Ovary (tissue), 9 donors: ENCODE data around the gene ETNK1. TPM values are rescaled to one million over a fixed set of nuclear protein-coding genes. Genes with fewer than 3 reads are reported as not detected.
"Not testable (repeated sequence)": the region's sequence is repeated elsewhere in the genome, so short reads cannot be mapped to it uniquely, and the experiment has no call there.

Source experiments
- DNase-seq, 5 donors: peaks; one replicate each; pipeline ENCODE4 v3.0.0-alpha.2; 2019 to 2020
- H3K27ac ChIP-seq, 2 donors: fragments of 200-600 bp; one replicate each; pipeline versions ENCODE4 v1.5.1 to v1.8.0; 2019 to 2022
- H3K27me3 ChIP-seq: fragments of 200-600 bp; one replicate; pipeline ENCODE4 v1.8.0; 2022
- H3K36me3 ChIP-seq: fragments of 200-600 bp; sonication (generic); one replicate; pipeline ENCODE4 v1.5.1; 2019
- H3K4me1 ChIP-seq: one replicate; pipeline ENCODE4 v1.8.1; 2013; ENCODE audit warnings: mild to moderate bottlenecking, moderate library complexity; ENCODE audit not compliant: insufficient read depth
- H3K4me3 ChIP-seq: fragments of 200-600 bp; sonication (generic); one replicate; pipeline ENCODE4 v1.5.1; 2017
- H3K9me3 ChIP-seq, 2 donors: fragments of 200-600 bp in 1 of 2; sonication (generic) in 1 of 2; one replicate each; pipeline versions ENCODE4 v1.5.1 to v1.8.1; 2013 to 2019; ENCODE audit warnings: mild to moderate bottlenecking in 1 of 2, moderate library complexity in 1 of 2
- EP300 ChIP-seq: sonication (generic); formaldehyde crosslinking; IDR thresholded peaks from one replicate; pipeline ENCODE4 v1.6.1; 2017; ENCODE audit warnings: antibody characterized with exemption
- POLR2A ChIP-seq: fragments of 450-650 bp; IDR thresholded peaks from one replicate; pipeline ENCODE4 v1.6.1; 2017; ENCODE audit warnings: antibody characterized with exemption, mild to moderate bottlenecking, moderate library complexity
- WGBS, 3 donors: extraction: QIAGEN DNeasy Blood & Tissue Kit in 1 of 3; methylation state at CpG; one replicate each; pipeline versions ENCODE4 v1.1.5 to v1.1.7; 2013 to 2017; 5-methylcytosine and 5-hydroxymethylcytosine counted together
- intact Hi-C, 4 donors: fragments of 100-400 bp; cut with DNase I; formaldehyde crosslinking; loops; one replicate each; pipeline versions ENCODE4 v1.11.0 to v1.15.1; 2022 to 2023
- polyA plus RNA-seq, 2 donors: library from polyadenylated mRNA; stranded (reverse); fragments of 200-250 nt in 1 of 2; fragments of 350-450 nt in 1 of 2; fragmentation: Illumina TruSeq in 1 of 2; extraction: RNeasy Lipid Tissue Mini Kit (QIAGEN cat#74804) in 1 of 2; gene quantifications; one replicate each; pipeline ENCODE4 v1.2.3, GENCODE V29; 2013 to 2014
- total RNA-seq, 7 donors: library from RNA; depleted of rRNA in 2 of 7; stranded (reverse); fragments of >200 nt in 2 of 7; fragmentation: NEBNext Ultra II Directional in 3 of 7; extraction: Animal tissue kit (Norgen Biotek cat#: 25700) in 3 of 7; gene quantifications; one replicate each; pipeline versions ENCODE4 v1.1.0 to v1.2.4, GENCODE V29; 2016 to 2023
- TF ChIP-seq, protein P1 (sequence below), 3 donors: fragments of 450-650 bp in 2 of 3; fragments of 200-600 bp in 1 of 3; IDR thresholded peaks; one replicate each; pipeline versions ENCODE4 v1.5.1 to v1.8.0; 2016 to 2022; ENCODE audit warnings: antibody characterized with exemption in 3 of 3, mild to moderate bottlenecking in 1 of 3
- donor health status: DM: no; HTN: no; CAD: no; lungs with moderate emphysema.
- donor health status: DM: no; HTN: no; CAD: no.
- donor health status: Bipolar disorder and iron deficiency.
- donor health status: DM: yes; HTN: yes; CAD: no.
- donor health status: DM: no; HTN: no; CAD: no.
- donor health status: DM: yes; HTN: yes; CAD: no.

Gene ETNK1
- total and polyA plus RNA-seq, 9 donors = 11.9 to 50.6 (median 41.4) TPM

DNA sequence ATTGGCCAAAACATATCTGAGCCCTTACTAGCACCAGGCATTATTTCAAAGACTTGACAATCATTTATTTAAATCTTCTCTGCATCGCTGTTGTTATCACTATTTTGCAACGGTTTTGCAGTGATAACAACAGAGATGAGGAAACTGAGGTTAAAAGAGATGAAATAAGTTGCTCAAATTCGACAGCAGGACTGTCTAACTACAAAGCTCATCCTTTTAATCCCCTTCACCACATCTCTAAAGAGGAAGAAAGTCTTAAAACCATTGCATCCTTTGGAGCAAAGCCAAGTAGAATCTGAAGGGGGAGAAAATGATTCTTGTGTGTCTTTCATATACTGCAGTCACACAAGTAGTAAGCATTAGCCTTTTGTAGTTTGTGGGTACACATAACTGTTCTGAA, 14.8 kb upstream of the ETNK1 start:
- H3K9me3 ChIP-seq = peaks cover 0 to 3% of the 10 kb centered on the region in 2 donors
- H3K4me3 ChIP-seq = no peak overlapping the region
- no peaks in the 10 kb centered on the region for H3K4me1 ChIP-seq
- intact Hi-C loops = no loop called here
- H3K27me3 ChIP-seq = no peaks in the 10 kb centered on the region
- TF ChIP-seq POLR2A (no peak), EP300 (no peak)
- TF ChIP-seq, protein P1, sequence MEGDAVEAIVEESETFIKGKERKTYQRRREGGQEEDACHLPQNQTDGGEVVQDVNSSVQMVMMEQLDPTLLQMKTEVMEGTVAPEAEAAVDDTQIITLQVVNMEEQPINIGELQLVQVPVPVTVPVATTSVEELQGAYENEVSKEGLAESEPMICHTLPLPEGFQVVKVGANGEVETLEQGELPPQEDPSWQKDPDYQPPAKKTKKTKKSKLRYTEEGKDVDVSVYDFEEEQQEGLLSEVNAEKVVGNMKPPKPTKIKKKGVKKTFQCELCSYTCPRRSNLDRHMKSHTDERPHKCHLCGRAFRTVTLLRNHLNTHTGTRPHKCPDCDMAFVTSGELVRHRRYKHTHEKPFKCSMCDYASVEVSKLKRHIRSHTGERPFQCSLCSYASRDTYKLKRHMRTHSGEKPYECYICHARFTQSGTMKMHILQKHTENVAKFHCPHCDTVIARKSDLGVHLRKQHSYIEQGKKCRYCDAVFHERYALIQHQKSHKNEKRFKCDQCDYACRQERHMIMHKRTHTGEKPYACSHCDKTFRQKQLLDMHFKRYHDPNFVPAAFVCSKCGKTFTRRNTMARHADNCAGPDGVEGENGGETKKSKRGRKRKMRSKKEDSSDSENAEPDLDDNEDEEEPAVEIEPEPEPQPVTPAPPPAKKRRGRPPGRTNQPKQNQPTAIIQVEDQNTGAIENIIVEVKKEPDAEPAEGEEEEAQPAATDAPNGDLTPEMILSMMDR (IDR thresholded peaks at IDR 0.05) = no peak
- 44 to 64% (median 51%) methylated on average over 3 of the region's 3 CpGs for WGBS, 3 donors
- no peaks in the 10 kb centered on the region for H3K36me3 ChIP-seq
- no peak overlapping the region for H3K27ac ChIP-seq
- DNase-seq = no peak

DNA sequence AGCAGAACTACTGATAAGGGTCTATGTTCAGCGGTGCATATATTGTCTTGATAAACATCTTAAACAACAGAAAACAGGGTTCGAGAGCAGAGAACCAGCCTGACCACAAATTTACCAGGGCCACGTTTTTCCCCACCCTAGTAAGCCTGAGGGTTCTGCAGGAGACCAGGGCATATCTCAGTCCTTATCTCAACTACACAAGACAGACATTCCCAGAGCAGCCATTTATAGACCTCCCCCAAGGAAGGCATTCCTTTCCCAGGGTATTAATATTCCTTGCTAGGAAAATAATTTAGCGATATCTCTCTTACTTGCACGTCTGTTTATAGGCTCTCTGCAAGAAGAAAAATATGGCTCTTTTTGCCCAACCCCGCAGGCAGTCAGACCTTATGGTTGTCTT, 12.1 kb upstream of the ETNK1 start:
- H3K9me3 ChIP-seq, intact Hi-C loops, H3K36me3 ChIP-seq, H3K27ac ChIP-seq, H3K27me3 ChIP-seq, DNase-seq, H3K4me3 ChIP-seq, H3K4me1 ChIP-seq: not testable (repeated sequence)
- WGBS, 3 donors = 78 to 88% (median 85%) methylated on average over 6 of the region's 6 CpGs

DNA sequence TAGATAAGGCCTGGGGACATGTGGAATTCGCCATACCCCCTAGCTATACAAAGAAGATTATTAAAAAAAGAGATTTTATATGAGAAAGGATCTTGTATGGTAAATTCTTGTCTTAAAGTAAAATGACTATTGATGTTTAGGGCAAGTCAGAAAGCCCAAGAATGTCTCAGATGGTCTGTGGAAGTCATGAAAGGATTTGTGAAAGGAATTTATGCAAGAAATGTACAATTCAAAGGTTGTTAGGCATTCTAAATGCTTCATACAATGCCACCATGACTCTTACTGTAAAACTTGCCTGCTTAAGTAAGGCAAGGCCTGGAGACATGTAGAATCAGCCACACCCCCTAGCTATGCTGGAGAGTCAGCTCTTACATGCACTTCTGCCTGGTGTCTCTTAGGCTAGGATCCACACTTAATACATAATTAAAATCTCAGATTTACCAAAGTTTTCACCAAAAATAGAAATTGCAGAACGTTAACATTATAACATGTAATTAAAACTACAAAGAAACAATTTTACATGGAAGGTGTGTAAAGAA, 8.9 kb upstream of the ETNK1 start:
- no peak for DNase-seq
- Histone ChIP-seq H3K4me1 (no peaks in the 10 kb centered on the region), H3K4me3 (no peak overlapping the region), H3K36me3 (no peaks in the 10 kb centered on the region), H3K27me3 (no peaks in the 10 kb centered on the region), H3K9me3 (peaks cover 0 to 3% of the 10 kb centered on the region in 2 donors), H3K27ac (no peak overlapping the region)
- 78 to 86% (median 84%) methylated on average over 2 of the region's 2 CpGs for WGBS, 3 donors
- TF ChIP-seq, protein P1 (IDR thresholded peaks at IDR 0.05) = no peak
- TF ChIP-seq EP300 (no peak), POLR2A (no peak)
- intact Hi-C loops = no loop called here

DNA sequence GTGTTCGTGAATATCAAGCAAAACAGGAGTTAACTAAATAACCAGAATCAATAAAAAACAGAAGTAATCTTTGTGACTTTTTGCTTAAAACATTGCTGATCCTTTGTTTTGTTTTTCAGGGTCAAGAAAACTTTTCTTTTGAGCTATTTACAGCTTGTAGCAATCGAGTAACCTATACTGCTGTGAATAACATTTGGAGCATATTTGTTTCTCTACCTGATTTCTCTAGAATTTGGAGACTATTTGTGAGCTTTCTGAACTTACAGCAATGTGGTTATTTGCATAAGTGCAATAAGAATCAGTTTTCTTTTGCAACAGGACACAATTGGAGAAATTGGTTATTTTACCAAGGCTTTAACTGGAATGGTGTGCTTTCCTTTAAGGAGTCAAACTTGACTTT, 7.3 kb upstream of the ETNK1 start:
- TF ChIP-seq, protein P1 (IDR thresholded peaks at IDR 0.05) = no peak
- no peak for TF ChIP-seq POLR2A
- no peak for TF ChIP-seq EP300
- Histone ChIP-seq H3K27ac (no peak overlapping the region), H3K4me1 (no peaks in the 10 kb centered on the region), H3K27me3 (no peaks in the 10 kb centered on the region), H3K4me3 (no peak overlapping the region), H3K36me3 (no peaks in the 10 kb centered on the region), H3K9me3 (peaks cover 0 to 3% of the 10 kb centered on the region in 2 donors)
- WGBS, 3 donors = 84 to 92% (median 86%) methylated on average over 2 of the region's 2 CpGs
- no peak for DNase-seq
- intact Hi-C loops = no loop called here

DNA sequence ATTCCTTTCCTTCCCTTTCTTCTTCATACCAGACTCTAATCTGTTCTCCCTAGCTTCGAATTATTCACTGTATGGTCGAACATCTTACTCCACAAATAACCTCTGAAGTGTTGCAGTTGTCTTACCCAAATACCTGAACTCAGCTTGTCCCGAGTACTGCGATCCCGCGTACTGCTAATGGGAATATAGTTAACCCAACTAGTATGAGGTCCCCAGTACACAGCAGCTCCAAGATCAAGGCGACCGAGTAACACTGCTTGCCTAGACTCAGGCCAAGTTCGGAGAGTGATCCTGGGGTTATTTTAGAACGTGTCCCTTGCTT, 462 bp upstream of the ETNK1 start:
- intact Hi-C loops = loop anchor here in 1 of 4 donors (10.0 kb wide), 1 partner anchor 80 kb away; the partner anchor contains the start of gene C2CD5
- peak overlapping the region; percentile 94 to 97 for H3K27ac ChIP-seq
- H3K4me1 ChIP-seq = no peaks in the 10 kb centered on the region
- peak overlapping the region; percentile 95 for H3K4me3 ChIP-seq
- H3K27me3 ChIP-seq = no peaks in the 10 kb centered on the region
- WGBS, 3 donors = 12 to 20% (median 18%) methylated on average over 10 of the region's 10 CpGs
- TF ChIP-seq POLR2A (no peak), EP300 (no peak)
- TF ChIP-seq, protein P1 (IDR thresholded peaks at IDR 0.05) = no peak
- DNase-seq = no peak
- H3K36me3 ChIP-seq = no peaks in the 10 kb centered on the region
- no peaks in the 10 kb centered on the region for H3K9me3 ChIP-seq
